Breast epithelium (tissue), 4 donors: Measurements from ENCODE around the gene ADAM12. TPM values are rescaled to one million over a fixed set of nuclear protein-coding genes. Genes with fewer than 3 reads are reported as not detected.

Experiments used
- DNase-seq, 2 donors: peaks; one replicate each; pipeline ENCODE4 v3.0.0-alpha.2; 2019; ENCODE audit warnings: low spot score in 2 of 2
- H3K27ac ChIP-seq, 2 donors: fragments of 200-600 bp; sonication (generic) in 1 of 2; one replicate each; pipeline ENCODE4 v1.5.1; 2016 to 2019; ENCODE audit warnings: mild to moderate bottlenecking in 1 of 2
- H3K27me3 ChIP-seq, 2 donors: fragments of 200-600 bp; sonication (generic) in 1 of 2; one replicate each; pipeline versions ENCODE4 v1.5.1 to v1.6.0; 2017 to 2019; ENCODE audit warnings: control low read depth in 1 of 2, mild to moderate bottlenecking in 1 of 2
- H3K36me3 ChIP-seq: fragments of 200-600 bp; one replicate; pipeline ENCODE4 v1.5.1; 2019
- H3K4me1 ChIP-seq, 2 donors: fragments of 200-600 bp; sonication (generic); one replicate each; pipeline ENCODE4 v1.5.1; 2016 to 2019; ENCODE audit warnings: control low read depth in 1 of 2
- H3K4me3 ChIP-seq, 3 donors: fragments of 200-600 bp; sonication (generic); 1 replicate in 2 of 3; 2 replicates in 1 of 3; pipeline ENCODE4 v1.5.1; 2016 to 2019; ENCODE audit warnings: mild to moderate bottlenecking in 3 of 3, moderate library complexity in 2 of 3
- H3K9me3 ChIP-seq, 2 donors: fragments of 200-600 bp; sonication (generic) in 1 of 2; one replicate each; pipeline ENCODE4 v1.5.1; 2016 to 2019; ENCODE audit warnings: control low read depth in 1 of 2
- POLR2A ChIP-seq: fragments of 450-650 bp; IDR thresholded peaks from one replicate; pipeline ENCODE4 v1.6.1; 2016; ENCODE audit warnings: antibody characterized with exemption, mild to moderate bottlenecking, moderate library complexity
- POLR2AphosphoS5 ChIP-seq, 3 donors: sonication (generic); formaldehyde crosslinking; IDR thresholded peaks; one replicate each; pipeline ENCODE4 v1.6.1; 2017; ENCODE audit warnings: antibody characterized with exemption in 3 of 3
- intact Hi-C: fragments of 100-400 bp; cut with DNase I; formaldehyde crosslinking; loops from one replicate; pipeline ENCODE4 v1.15.1; 2023; ENCODE audit warnings: low total_unique reads
- total RNA-seq, 3 donors: library from RNA; depleted of rRNA; stranded (reverse); fragments of >200 nt; gene quantifications; one replicate each; pipeline ENCODE4 v1.1.0, GENCODE V29; 2016
- TF ChIP-seq, protein P1 (sequence below), 3 donors: fragments of 450-650 bp; IDR thresholded peaks; one replicate each; pipeline ENCODE4 v1.5.1; 2016 to 2017; ENCODE audit warnings: antibody characterized with exemption in 3 of 3, mild to moderate bottlenecking in 3 of 3, moderate library complexity in 3 of 3

ADAM12 gene
- total RNA-seq, 3 donors from 2014 or later = 8.6 to 16.4 (median 13.9) TPM

DNA sequence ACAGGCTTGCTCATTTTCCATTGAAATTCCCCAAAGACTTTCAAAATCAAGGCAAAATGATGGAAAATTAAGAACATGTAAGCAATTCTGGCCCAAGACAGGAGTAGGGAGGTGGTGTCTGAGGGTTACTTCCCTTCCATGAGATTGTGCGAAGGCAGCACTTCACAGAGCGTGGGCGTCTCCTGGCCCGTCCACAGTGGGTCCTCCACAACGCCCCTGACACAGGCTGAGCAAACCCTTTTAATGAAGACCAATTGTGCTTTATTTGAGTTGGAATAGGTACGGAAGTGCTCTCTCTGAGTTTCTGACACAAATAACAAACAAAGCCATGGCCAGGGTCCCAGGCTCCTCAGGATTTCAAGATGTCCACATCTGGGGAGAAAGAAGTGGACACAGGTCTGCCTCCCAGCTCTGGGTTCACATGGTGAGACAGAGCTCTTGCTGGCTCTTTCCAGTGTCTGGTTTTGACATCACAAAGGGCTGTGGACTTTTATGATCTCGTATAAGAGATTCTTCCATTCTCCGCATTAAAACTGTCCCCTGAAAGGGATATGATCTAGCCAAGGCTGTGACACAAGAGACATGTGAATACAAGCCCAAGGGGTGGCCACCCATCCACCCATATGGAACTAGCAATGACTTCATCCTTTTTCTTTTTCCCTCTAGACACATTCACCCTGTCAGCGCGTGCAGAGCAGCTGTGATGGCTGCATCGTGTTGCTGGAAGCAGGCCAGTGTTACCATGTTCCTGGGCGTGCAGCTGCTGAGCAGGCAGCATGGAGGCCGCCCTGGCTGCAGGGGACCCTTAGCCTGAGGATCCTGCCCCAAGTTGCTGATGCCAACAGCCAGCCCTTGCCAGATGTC is 145.6 kb downstream of the ADAM12 start:
- H3K27ac ChIP-seq = peak overlapping the region; percentile 66 to 79

DNA sequence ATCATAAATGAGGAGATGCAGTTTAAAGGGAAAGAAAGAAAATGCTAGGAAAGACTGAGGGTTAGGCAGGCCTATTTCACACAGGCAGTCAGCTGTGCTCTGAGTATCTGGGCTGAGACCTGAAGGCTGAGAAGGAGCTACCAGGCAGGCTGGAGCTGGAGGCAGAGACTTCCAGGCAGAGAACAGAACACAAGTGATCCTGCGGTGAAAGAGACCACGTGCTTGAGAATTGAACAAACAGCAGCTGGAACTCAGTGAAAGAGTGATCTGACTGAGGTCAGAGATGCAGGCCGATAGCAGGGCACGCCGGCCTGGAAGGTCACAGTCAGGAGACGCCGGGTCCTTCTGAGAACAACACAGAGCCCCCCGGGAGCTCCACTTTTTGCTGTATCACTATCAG is 147.8 kb downstream of the ADAM12 start:
- Histone ChIP-seq H3K4me1 (peaks cover 0 to 3% of the 10 kb centered on the region in 2 donors), H3K36me3 (no peaks in the 10 kb centered on the region), H3K27me3 (no peaks in the 10 kb centered on the region), H3K9me3 (no peaks in the 10 kb centered on the region), H3K27ac (peak overlapping the region; percentile 8 to 56), H3K4me3 (no peak overlapping the region)
- DNase-seq = no peak
- TF ChIP-seq POLR2AphosphoS5 (IDR thresholded peaks at IDR 0.05) (no peak), POLR2A (no peak)
- TF ChIP-seq, protein P1, sequence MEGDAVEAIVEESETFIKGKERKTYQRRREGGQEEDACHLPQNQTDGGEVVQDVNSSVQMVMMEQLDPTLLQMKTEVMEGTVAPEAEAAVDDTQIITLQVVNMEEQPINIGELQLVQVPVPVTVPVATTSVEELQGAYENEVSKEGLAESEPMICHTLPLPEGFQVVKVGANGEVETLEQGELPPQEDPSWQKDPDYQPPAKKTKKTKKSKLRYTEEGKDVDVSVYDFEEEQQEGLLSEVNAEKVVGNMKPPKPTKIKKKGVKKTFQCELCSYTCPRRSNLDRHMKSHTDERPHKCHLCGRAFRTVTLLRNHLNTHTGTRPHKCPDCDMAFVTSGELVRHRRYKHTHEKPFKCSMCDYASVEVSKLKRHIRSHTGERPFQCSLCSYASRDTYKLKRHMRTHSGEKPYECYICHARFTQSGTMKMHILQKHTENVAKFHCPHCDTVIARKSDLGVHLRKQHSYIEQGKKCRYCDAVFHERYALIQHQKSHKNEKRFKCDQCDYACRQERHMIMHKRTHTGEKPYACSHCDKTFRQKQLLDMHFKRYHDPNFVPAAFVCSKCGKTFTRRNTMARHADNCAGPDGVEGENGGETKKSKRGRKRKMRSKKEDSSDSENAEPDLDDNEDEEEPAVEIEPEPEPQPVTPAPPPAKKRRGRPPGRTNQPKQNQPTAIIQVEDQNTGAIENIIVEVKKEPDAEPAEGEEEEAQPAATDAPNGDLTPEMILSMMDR (IDR thresholded peaks at IDR 0.05) = no peak
- intact Hi-C loops = no loop called here

More for the DNA sequence above, 145.6 kb downstream of the ADAM12 start:
- H3K36me3 ChIP-seq = no peaks in the 10 kb centered on the region
- H3K9me3 ChIP-seq = no peaks in the 10 kb centered on the region
- no peaks in the 10 kb centered on the region for H3K27me3 ChIP-seq
- DNase-seq = no peak
- no peak overlapping the region for H3K4me3 ChIP-seq
- H3K4me1 ChIP-seq = peaks cover 0 to 3% of the 10 kb centered on the region in 2 donors
- intact Hi-C loops = no loop called here
- TF ChIP-seq POLR2AphosphoS5 (IDR thresholded peaks at IDR 0.05) (no peak), POLR2A (no peak)
- TF ChIP-seq, protein P1 (IDR thresholded peaks at IDR 0.05) = no peak

DNA sequence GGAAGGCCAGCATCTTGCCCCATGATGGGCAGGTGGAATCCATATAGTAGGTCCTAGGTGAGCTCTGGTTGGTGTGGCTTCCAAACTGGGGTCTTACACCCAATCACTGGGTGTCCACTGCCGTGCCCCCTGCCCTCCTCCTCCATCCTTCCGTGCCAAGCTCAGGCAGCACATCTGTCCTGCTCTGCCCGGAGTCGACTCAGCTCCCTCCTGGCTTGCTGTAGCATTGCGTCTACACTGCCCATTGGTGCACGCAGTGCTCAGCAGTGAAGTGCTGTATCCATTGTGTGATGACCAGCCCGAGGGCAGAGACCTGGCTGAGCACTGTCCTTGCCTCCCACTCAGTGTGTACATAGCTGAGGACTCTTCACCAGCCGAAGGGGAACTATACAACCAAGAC is 148.4 kb downstream of the ADAM12 start:
- Histone ChIP-seq H3K36me3 (no peaks in the 10 kb centered on the region), H3K9me3 (no peaks in the 10 kb centered on the region), H3K4me1 (peaks cover 0 to 3% of the 10 kb centered on the region in 2 donors), H3K27me3 (no peaks in the 10 kb centered on the region), H3K4me3 (no peak overlapping the region), H3K27ac (peak overlapping the region; percentile 53 to 56)
- no peak for TF ChIP-seq POLR2A
- no peak for TF ChIP-seq POLR2AphosphoS5 (IDR thresholded peaks at IDR 0.05)
- TF ChIP-seq, protein P1 (IDR thresholded peaks at IDR 0.05) = no peak
- intact Hi-C loops = no loop called here
- DNase-seq = no peak

DNA sequence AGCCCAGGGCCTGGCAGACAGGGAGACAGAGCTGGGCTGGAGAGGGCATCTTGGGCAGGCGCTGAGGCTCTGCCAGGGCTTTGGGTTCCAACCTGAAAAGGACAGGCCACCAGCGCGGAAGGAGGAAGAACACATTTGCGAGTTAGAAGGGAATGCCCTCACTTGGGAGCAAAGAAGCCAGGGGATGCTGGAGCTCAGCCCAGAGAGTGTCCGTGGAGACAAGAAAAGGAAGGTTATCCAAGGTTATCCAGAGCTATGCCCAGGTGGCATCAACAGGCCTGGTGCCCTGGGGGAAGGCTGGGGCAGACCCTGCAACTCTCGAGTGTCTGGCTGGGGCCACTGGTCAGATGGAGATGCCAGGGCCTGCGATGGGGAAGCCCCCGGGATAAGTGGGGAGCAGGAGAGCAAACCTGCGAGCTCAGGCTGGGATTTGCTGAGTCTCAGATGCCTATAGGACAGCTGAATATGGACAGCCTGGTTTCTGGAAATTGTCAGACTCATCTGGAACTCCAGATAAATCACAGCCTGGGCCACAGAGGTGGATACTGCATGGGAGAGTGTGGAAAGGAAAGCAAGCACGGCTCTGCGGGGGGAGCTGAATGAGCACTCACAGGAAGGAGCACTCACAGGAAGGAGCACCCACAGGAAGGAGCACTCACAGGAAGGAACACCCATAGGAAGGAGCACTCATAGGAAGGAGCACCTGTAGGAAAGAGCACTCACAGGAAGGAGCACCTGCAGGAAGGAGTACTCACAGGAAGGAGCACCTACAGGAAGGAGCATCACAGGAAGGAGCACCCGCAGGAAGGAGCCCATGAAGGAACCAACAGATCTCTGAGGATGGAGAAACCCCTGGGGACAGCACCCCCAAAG is 152.1 kb downstream of the ADAM12 start:
- H3K4me3 ChIP-seq = no peak overlapping the region
- H3K27me3 ChIP-seq = no peaks in the 10 kb centered on the region
- no peaks in the 10 kb centered on the region for H3K36me3 ChIP-seq
- H3K27ac ChIP-seq = peak overlapping the region; percentile 34 to 48
- TF ChIP-seq POLR2A (no peak), POLR2AphosphoS5 (IDR thresholded peaks at IDR 0.05) (no peak)
- TF ChIP-seq, protein P1 (IDR thresholded peaks at IDR 0.05) = no peak
- intact Hi-C loops = no loop called here
- H3K9me3 ChIP-seq = no peaks in the 10 kb centered on the region
- no peak for DNase-seq
- no peaks in the 10 kb centered on the region for H3K4me1 ChIP-seq
